H4 (cell line): ENCODE results near the gene MAP6. TPM values are rescaled to one million over a fixed set of nuclear protein-coding genes. Genes with fewer than 3 reads are reported as not detected.

Experiments
- DNase-seq: peaks from one replicate; pipeline ENCODE4 v3.0.0-alpha.2; 2015; ENCODE audit warnings: low spot score
- total RNA-seq: library from RNA; depleted of rRNA; stranded (reverse); fragments of >200 nt; shearing (Covaris generic); gene quantifications from 2 replicates; pipeline ENCODE4 v1.2.3, GENCODE V29; 2014

MAP6 gene
- total RNA-seq, 1 experiment from 2014 or later = not detected

GRCh38 chr11:75632450-75632849, 36.4 kb downstream of the MAP6 start:
- no peak for DNase-seq

- no peak for DNase-seq
Observed at GRCh38 chr11:75631086-75631730, 37.6 kb downstream of the MAP6 start.

GRCh38 chr11:75627906-75628668, 40.8 kb downstream of the MAP6 start:
- DNase-seq = no peak

DNA sequence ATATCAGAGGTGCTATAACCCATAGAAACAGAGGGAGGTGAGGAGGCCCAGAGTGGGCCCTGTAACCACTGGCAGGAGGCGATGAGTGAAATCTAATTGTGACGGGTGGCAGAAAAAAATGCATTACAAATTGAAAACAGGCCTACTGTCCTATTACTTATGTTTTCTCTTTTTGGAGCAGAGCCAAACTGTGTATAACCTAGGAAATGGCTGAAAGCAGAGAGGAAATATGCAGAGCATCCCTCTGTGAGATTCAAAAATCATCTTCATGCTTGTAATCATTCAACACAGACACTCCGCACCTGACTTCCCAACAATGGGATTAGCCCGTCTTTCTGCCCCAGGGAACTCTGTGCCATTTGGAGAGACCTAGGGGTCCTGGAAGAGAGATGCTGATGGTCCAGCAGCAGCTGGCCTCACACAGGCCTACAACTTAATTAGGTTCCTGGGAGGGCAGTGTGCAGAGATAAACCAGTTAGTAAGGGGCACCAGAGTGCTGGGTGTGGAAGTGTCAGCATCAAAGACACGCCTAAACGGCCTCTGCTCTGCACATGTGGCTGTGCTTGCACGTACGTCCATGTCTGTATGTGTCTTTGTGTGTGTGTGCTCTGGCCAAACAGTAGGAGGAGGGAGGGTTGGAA, 41.8 kb downstream of the MAP6 start:
- DNase-seq = no peak

- peak; percentile 71 for DNase-seq
Observed at GRCh38 chr11:75625991-75626888, 42.6 kb downstream of the MAP6 start.

DNA sequence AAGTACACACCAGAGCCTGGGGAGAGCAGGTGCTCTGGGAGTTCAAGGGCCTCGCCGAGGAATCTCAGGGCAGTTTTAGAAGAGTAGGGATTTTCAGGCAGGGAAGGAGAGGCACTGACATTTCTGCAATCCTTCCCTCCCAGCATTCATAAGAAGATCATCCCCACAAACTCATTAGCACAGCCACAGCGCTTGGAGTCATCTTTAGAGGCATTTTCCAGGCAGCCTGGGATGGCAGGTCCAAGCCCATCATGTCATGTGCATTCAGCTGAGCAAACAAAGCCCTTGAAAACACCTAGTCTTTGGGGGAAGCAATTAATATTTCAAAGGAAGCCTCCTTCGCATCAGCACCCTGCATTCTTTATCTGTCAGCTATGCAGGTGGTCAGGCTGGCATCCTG, 43.8 kb downstream of the MAP6 start:
- DNase-seq = no peak

DNA sequence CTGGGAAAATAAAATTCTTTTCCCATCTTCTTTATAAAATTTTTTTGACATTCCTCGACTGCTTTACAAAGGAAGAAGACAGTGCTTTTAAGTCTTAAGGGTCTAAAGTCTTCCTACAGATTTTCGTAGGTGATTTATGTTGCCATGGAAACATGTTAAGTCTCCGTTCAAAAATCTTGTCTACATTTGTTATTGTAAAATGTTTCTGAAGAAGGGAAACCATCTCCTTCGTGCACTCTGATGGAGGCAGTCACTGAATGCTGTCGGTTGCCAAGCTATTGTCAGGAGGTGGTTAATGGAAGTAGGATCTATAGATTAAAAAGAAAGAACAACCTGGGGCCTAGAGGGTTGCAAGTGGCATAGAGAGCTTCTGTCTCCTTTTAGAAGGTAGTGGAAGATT, 52.6 kb downstream of the MAP6 start:
- no peak for DNase-seq

GRCh38 chr11:75615751-75616150, 53.1 kb downstream of the MAP6 start:
- no peak for DNase-seq

DNA sequence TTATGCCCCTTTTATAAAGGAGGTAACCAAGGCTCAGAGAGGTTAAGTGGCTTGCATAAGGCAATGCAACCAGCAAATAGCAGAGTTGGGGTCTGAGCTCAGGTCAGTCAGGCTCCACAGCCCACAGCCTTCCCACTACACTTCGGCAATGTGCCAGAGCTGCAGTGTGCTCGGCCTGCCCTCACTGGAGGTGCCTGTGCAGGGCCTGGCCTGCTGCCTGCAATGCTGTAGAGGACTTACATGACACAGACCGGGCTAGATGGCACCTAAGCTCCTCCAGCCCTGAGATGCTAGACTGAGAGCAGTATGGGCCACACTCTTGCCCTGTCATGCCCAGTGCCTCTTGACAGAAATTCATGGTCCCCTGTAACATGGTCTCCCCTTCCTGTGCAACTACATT, 57.0 kb downstream of the MAP6 start:
- no peak for DNase-seq

DNA sequence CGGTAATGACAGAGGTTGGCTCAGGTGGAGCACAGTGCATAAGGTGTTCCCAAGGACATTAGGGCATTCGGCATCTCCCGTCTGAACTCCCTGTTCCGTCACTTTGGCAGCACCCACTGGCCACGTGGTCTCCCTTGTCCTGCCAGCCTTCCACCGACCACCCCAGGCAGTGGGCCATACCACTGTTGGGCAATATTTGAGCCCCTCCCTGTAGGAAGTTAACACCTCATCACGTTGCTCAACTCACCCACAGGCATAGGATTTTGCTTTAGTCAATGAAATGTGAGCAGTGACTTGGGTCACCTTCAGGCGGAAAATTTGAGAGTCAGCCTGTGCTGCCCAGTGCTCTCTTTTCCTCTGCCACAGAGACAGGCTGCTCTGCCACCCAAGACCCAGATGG, 62.7 kb downstream of the MAP6 start:
- DNase-seq = no peak

GRCh38 chr11:75603791-75604736, 64.8 kb downstream of the MAP6 start:
- peak; percentile 53 for DNase-seq

DNA sequence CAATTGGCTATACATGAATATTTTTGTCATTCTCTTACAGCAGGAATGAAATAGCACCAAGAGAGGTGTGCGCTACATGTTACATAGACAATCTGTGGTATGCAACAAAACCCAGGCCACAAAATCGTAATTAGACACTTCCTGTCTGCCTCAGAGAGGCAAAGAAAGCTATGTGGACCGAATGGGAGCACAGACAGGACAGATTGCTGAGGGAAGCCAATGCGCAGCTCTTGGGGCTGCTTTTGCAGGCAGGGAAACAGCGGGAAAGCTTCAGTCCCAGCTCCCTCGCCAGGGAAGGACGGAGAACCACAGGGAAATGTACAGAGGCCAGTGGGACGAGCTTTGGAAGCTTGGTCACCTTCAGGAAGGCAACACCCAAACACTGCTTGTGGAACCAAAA, 65.9 kb downstream of the MAP6 start:
- peak; percentile 63 for DNase-seq

DNA sequence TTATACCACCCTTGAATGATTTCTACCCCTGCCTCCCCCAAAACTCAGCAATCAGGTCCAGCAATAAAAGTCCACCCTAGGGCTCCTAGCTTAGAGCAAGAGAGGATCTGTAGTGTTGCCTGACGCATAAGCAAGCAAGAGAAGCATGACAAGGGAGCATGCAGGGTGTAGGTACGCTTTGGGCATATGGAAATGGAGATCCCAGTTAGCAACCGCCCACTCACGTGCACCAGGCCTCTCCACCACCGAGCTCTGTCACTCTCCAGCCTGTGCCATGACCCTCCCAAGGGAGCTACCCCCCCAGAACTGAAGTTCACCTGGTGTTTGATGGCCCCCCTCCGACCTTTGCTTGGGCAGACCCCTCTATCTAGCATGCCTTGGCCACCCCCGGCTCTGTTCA, 67.3 kb downstream of the MAP6 start:
- no peak for DNase-seq

DNA sequence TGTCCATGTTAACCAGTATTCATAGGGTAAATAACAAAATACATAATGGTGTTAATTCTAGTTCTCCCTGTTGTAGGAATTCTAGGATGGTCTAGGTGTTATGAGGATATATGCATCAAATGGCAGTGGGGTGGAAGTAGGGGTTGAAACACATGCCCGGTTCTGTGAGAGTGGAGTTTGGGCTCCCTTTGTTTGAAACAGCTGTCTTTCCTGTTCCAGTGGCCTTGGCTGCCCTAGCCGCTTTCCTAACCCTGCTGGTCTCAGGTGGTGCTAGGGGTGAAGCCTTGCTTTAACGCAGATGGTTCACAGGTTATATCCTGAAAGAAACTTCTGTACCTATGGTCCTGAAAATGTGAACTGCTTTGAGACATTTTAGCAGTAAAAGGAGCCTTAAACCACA, 68.5 kb downstream of the MAP6 start:
- no peak for DNase-seq

DNA sequence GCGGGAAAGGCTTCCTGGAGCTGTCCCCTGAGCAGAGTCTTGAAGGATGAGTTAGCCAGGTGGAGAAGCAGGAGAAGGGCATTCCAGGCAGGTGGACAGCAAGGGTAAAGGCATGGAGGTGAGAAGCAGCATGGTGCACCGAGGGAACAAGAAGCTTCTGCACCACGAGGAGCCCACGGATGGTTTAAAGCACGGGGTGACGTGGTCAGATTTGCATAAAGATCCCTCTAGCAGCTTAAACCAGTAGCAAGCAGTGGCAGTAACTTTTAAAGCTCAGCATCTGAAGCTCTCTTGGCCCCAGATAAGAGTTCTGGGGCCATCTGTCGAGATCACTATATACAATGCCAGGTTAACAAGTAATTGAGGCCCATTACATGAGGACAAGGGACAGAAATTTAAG, 69.9 kb downstream of the MAP6 start:
- DNase-seq = no peak

GRCh38 chr11:75598264-75598663, 70.6 kb downstream of the MAP6 start:
- no peak for DNase-seq

GRCh38 chr11:75597636-75598035, 71.2 kb downstream of the MAP6 start:
- peak; percentile 48 for DNase-seq

GRCh38 chr11:75596914-75597313, 71.9 kb downstream of the MAP6 start:
- no peak for DNase-seq

GRCh38 chr11:75595429-75595828, 73.4 kb downstream of the MAP6 start:
- DNase-seq = no peak

DNA sequence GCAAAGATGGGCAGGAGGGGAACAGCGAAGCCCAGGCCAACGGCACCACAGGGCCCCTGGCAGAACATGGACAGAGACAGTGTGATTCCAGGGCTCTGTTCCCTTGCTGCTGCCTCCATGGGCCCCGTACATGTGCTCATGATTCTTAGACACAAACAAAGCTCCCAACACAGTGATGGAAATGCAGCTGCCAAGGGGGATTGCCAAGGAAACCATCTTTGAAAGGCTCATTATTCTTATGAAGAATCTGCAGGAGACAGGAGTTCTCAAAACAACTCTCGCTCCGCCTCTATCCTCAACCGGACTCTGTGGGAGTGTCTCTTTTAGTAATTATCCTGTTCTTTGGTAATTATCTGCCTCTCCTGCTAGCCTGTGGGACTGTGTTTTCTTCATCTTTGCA, 74.6 kb downstream of the MAP6 start:
- DNase-seq = no peak
